Stomach (tissue), 4 donors: ENCODE data around the gene CACNG5.

Source experiments
- CTCF ChIP-seq, 7 experiments: fragments of 450-650 bp in 4 of 7; fragments of 200-600 bp in 3 of 7; sonication (generic) in 3 of 7; IDR thresholded peaks; one replicate each; pipeline ENCODE4 v1.5.1; 2016 to 2019; ENCODE audit warnings: antibody characterized with exemption in 7 of 7, control low read depth in 2 of 7, mild to moderate bottlenecking in 1 of 7
- EP300 ChIP-seq: sonication (generic); formaldehyde crosslinking; IDR thresholded peaks from one replicate; pipeline ENCODE4 v1.6.1; 2017; ENCODE audit warnings: antibody characterized with exemption
- POLR2AphosphoS5 ChIP-seq, 3 donors: sonication (generic); formaldehyde crosslinking; IDR thresholded peaks; one replicate each; pipeline ENCODE4 v1.6.1; 2016; ENCODE audit warnings: antibody characterized with exemption in 3 of 3

DNA sequence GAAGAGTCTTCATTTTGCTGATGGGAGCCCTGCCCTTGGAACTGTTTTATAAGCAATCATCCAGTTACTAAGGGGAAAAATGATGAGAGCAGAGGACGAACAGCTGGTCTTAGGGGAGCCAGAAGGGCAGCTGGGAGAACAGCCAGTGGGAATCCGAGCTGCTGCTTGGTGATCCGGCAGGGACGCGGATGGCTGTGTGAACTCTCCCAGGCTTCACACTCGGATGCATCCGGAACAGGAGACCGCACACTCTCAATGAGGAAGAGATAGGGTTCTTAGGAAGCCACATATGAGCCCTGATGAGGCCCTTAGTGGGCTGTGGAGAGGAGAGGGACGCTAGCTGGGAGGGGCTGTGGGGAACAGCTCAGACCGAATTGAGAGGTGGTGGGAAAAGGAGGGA lies 5.0 kb upstream of the CACNG5 start:
- TF ChIP-seq CTCF (IDR thresholded peaks at IDR 0.05) (no peak), POLR2AphosphoS5 (IDR thresholded peaks at IDR 0.05) (no peak), EP300 (no peak)
